Gastroesophageal sphincter (tissue), 3 donors: ENCODE measurements around the gene SUPT20H.

Experiments used
- POLR2A ChIP-seq, 2 donors: fragments of 450-650 bp; IDR thresholded peaks; one replicate each; pipeline ENCODE4 v1.6.1; 2017; ENCODE audit warnings: antibody characterized with exemption in 2 of 2, mild to moderate bottlenecking in 2 of 2, moderate library complexity in 1 of 2
- POLR2AphosphoS5 ChIP-seq: sonication (generic); formaldehyde crosslinking; IDR thresholded peaks from one replicate; pipeline ENCODE4 v1.6.1; 2017; ENCODE audit warnings: antibody characterized with exemption
- TF ChIP-seq, protein P1 (sequence below), 4 experiments: fragments of 200-600 bp in 2 of 4; fragments of 450-650 bp in 2 of 4; sonication (generic) in 1 of 4; IDR thresholded peaks; one replicate each; pipeline ENCODE4 v1.5.1; 2017 to 2019; ENCODE audit warnings: antibody characterized with exemption in 4 of 4, mild to moderate bottlenecking in 2 of 4, moderate library complexity in 2 of 4

DNA sequence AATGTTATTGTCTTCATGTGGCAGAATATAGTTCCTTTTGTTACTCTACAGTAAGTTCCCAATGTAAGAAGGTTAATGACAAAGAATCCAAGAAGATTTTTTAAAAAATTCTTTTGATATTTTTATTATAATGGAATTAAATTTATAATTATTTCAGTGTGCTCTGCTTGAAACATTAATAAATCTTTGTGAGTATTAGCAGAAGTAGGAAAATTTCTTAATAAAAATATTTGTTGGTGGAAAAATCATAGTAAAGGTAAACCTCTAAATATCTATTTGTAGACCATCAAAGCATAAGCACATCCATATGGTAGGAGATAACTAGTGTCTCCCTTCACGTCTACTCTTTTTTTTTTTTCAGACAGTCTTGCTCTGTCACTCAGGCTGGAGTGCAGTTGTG lies 41.7 kb upstream of the SUPT20H start:
- TF ChIP-seq, protein P1, sequence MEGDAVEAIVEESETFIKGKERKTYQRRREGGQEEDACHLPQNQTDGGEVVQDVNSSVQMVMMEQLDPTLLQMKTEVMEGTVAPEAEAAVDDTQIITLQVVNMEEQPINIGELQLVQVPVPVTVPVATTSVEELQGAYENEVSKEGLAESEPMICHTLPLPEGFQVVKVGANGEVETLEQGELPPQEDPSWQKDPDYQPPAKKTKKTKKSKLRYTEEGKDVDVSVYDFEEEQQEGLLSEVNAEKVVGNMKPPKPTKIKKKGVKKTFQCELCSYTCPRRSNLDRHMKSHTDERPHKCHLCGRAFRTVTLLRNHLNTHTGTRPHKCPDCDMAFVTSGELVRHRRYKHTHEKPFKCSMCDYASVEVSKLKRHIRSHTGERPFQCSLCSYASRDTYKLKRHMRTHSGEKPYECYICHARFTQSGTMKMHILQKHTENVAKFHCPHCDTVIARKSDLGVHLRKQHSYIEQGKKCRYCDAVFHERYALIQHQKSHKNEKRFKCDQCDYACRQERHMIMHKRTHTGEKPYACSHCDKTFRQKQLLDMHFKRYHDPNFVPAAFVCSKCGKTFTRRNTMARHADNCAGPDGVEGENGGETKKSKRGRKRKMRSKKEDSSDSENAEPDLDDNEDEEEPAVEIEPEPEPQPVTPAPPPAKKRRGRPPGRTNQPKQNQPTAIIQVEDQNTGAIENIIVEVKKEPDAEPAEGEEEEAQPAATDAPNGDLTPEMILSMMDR (IDR thresholded peaks at IDR 0.05) = no peak
- no peak for TF ChIP-seq POLR2AphosphoS5
- TF ChIP-seq POLR2A (IDR thresholded peaks at IDR 0.05) = no peak
